GM21515 (cell line): ENCODE results near the gene ITPKA.
"Not testable (repeated sequence)": the region's sequence is repeated elsewhere in the genome, so short reads cannot be mapped to it uniquely, and the experiment has no call there.

ENCODE experiments used
- ATAC-seq: cut with Tn5 transposase; IDR thresholded peaks from one replicate; pipeline ENCODE4 v1.9.1; 2021; ENCODE audit not compliant: unreplicated experiment

ITPKA gene

GRCh38 chr15:41493205-41493901 lies at the start of gene ITPKA:
ITPKA (plus strand) TSS chr15:41493874; CDS start chr15:41493928, 54 bp downstream.
- ATAC-seq, result peak; percentile 62

- no peak for ATAC-seq
Measured at GRCh38 chr15:41445399-41445798, 48.3 kb upstream of the ITPKA start.

GRCh38 chr15:41462084-41462795 lies 31.4 kb upstream of the ITPKA start:
- ATAC-seq, result no peak

GRCh38 chr15:41464889-41465580 lies 28.6 kb upstream of the ITPKA start:
- no peak for ATAC-seq

- ATAC-seq, result no peak
Measured at GRCh38 chr15:41465822-41466421, 27.8 kb upstream of the ITPKA start.

GRCh38 chr15:41466711-41467110 lies 27.0 kb upstream of the ITPKA start:
- no peak for ATAC-seq

- ATAC-seq, result not testable (repeated sequence)
Measured at GRCh38 chr15:41469644-41470043, 24.0 kb upstream of the ITPKA start.

- no peak for ATAC-seq
Measured at GRCh38 chr15:41473418-41473817, 20.3 kb upstream of the ITPKA start.

GRCh38 chr15:41474436-41474835 lies 19.2 kb upstream of the ITPKA start:
- no peak for ATAC-seq

- ATAC-seq, result no peak
Measured at GRCh38 chr15:41474941-41475340, 18.7 kb upstream of the ITPKA start.

GRCh38 chr15:41476416-41477048 lies 17.1 kb upstream of the ITPKA start:
- no peak for ATAC-seq

GRCh38 chr15:41480396-41481140 lies 13.1 kb upstream of the ITPKA start:
- no peak for ATAC-seq

- ATAC-seq, result no peak
Measured at GRCh38 chr15:41482110-41482877, 11.4 kb upstream of the ITPKA start.

GRCh38 chr15:41483115-41483514 lies 10.6 kb upstream of the ITPKA start:
- peak; percentile 64 for ATAC-seq

- no peak for ATAC-seq
Measured at GRCh38 chr15:41483519-41483918, 10.2 kb upstream of the ITPKA start.

- ATAC-seq, result no peak
Measured at GRCh38 chr15:41484937-41485625, 8.6 kb upstream of the ITPKA start.

- no peak for ATAC-seq
Measured at GRCh38 chr15:41486286-41486685, 7.4 kb upstream of the ITPKA start.

- no peak for ATAC-seq
Measured at GRCh38 chr15:41487381-41487780, 6.3 kb upstream of the ITPKA start.

- ATAC-seq, result no peak
Measured at GRCh38 chr15:41487802-41488201, 5.9 kb upstream of the ITPKA start.
